Measurements from ENCODE around the gene CRHR2. TPM values are rescaled to one million over a fixed set of nuclear protein-coding genes. Genes with fewer than 3 reads are reported as not detected.

Gene CRHR2
- total RNA-seq, 1 experiment from 2014 or later = not detected

- no peak overlapping the region for H3K27ac ChIP-seq (ENCODE audit: low read length)
- H3K9me3 ChIP-seq (ENCODE audit: low read length) = no peaks in the 10 kb centered on the region
Measured at GRCh38 chr7:30661926-30662325, 20.3 kb downstream of the CRHR2 start.

GRCh38 chr7:30660331-30661255 lies 21.7 kb downstream of the CRHR2 start:
- Histone ChIP-seq H3K27me3 (ENCODE audit: low read length) (no peaks in the 10 kb centered on the region), H3K27ac (ENCODE audit: low read length) (no peak overlapping the region), H3K9me2 (replicated peaks; ENCODE audit: insufficient read depth, low read length) (no peaks in the 10 kb centered on the region), H3K4me1 (ENCODE audit: low read length) (no peaks in the 10 kb centered on the region), H4K20me1 (ENCODE audit: insufficient read depth, low read depth, low read length) (0 out of 2 replicates have a peak, but pooled peaks cover 3% of the 10 kb centered on the region), H3K9me3 (ENCODE audit: low read length) (no peaks in the 10 kb centered on the region), H2AFZ (ENCODE audit: low read length) (no peak overlapping the region), H3K36me3 (ENCODE audit: insufficient read depth, low read length) (no peaks in the 10 kb centered on the region), H3K9ac (ENCODE audit: low read length) (no peak overlapping the region), H3K4me3 (ENCODE audit: low read length) (no peak overlapping the region), H3K4me2 (ENCODE audit: low read depth, low read length, poor library complexity, severe bottlenecking) (no peak overlapping the region), H3K79me2 (ENCODE audit: low read length) (no peaks in the 10 kb centered on the region)
- DNase-seq = no peak

More at GRCh38 chr7:30661926-30662325, 20.3 kb downstream of the CRHR2 start:
- Histone ChIP-seq H3K27me3 (ENCODE audit: low read length) (no peaks in the 10 kb centered on the region), H3K4me3 (ENCODE audit: low read length) (no peak overlapping the region), H3K9me2 (replicated peaks; ENCODE audit: insufficient read depth, low read length) (no peaks in the 10 kb centered on the region), H3K9ac (ENCODE audit: low read length) (no peak overlapping the region), H4K20me1 (ENCODE audit: insufficient read depth, low read depth, low read length) (no peaks in the 10 kb centered on the region), H3K4me2 (ENCODE audit: low read depth, low read length, poor library complexity, severe bottlenecking) (no peak overlapping the region), H2AFZ (ENCODE audit: low read length) (no peak overlapping the region), H3K4me1 (ENCODE audit: low read length) (no peaks in the 10 kb centered on the region), H3K36me3 (ENCODE audit: insufficient read depth, low read length) (no peaks in the 10 kb centered on the region), H3K79me2 (ENCODE audit: low read length) (no peaks in the 10 kb centered on the region)
- DNase-seq = no peak

GRCh38 chr7:30659312-30659711 lies 22.9 kb downstream of the CRHR2 start:
- no peaks in the 10 kb centered on the region for H3K9me3 ChIP-seq (ENCODE audit: low read length)
- no peak overlapping the region for H3K9ac ChIP-seq (ENCODE audit: low read length)
- DNase-seq = no peak
- no peaks in the 10 kb centered on the region for H3K4me1 ChIP-seq (ENCODE audit: low read length)
- no peak overlapping the region for H3K4me3 ChIP-seq (ENCODE audit: low read length)
- no peaks in the 10 kb centered on the region for H3K9me2 ChIP-seq (replicated peaks; ENCODE audit: insufficient read depth, low read length)
- 0 out of 2 replicates have a peak, but pooled peaks cover 3% of the 10 kb centered on the region for H4K20me1 ChIP-seq (ENCODE audit: insufficient read depth, low read depth, low read length)
- H3K27ac ChIP-seq (ENCODE audit: low read length) = no peak overlapping the region
- H3K36me3 ChIP-seq (ENCODE audit: insufficient read depth, low read length) = no peaks in the 10 kb centered on the region
- H3K79me2 ChIP-seq (ENCODE audit: low read length) = no peaks in the 10 kb centered on the region
- no peaks in the 10 kb centered on the region for H3K27me3 ChIP-seq (ENCODE audit: low read length)
- no peak overlapping the region for H2AFZ ChIP-seq (ENCODE audit: low read length)
- no peak overlapping the region for H3K4me2 ChIP-seq (ENCODE audit: low read depth, low read length, poor library complexity, severe bottlenecking)

GRCh38 chr7:30658479-30659074 lies 23.7 kb downstream of the CRHR2 start:
- no peaks in the 10 kb centered on the region for H3K9me2 ChIP-seq (replicated peaks; ENCODE audit: insufficient read depth, low read length)
- DNase-seq = no peak
- no peak overlapping the region for H3K4me2 ChIP-seq (ENCODE audit: low read depth, low read length, poor library complexity, severe bottlenecking)
- H2AFZ ChIP-seq (ENCODE audit: low read length) = no peak overlapping the region
- H3K79me2 ChIP-seq (ENCODE audit: low read length) = no peaks in the 10 kb centered on the region
- H3K9ac ChIP-seq (ENCODE audit: low read length) = no peak overlapping the region
- H3K9me3 ChIP-seq (ENCODE audit: low read length) = no peaks in the 10 kb centered on the region
- 0 out of 2 replicates have a peak, but pooled peaks cover 3% of the 10 kb centered on the region for H4K20me1 ChIP-seq (ENCODE audit: insufficient read depth, low read depth, low read length)
- H3K4me3 ChIP-seq (ENCODE audit: low read length) = no peak overlapping the region
- no peaks in the 10 kb centered on the region for H3K36me3 ChIP-seq (ENCODE audit: insufficient read depth, low read length)
- no peaks in the 10 kb centered on the region for H3K4me1 ChIP-seq (ENCODE audit: low read length)
- no peak overlapping the region for H3K27ac ChIP-seq (ENCODE audit: low read length)
- no peaks in the 10 kb centered on the region for H3K27me3 ChIP-seq (ENCODE audit: low read length)

- Histone ChIP-seq H4K20me1 (ENCODE audit: insufficient read depth, low read depth, low read length) (0 out of 2 replicates have a peak, but pooled peaks cover 3% of the 10 kb centered on the region), H3K4me1 (ENCODE audit: low read length) (no peaks in the 10 kb centered on the region), H3K27ac (ENCODE audit: low read length) (no peak overlapping the region), H3K4me2 (ENCODE audit: low read depth, low read length, poor library complexity, severe bottlenecking) (no peak overlapping the region), H2AFZ (ENCODE audit: low read length) (no peak overlapping the region), H3K79me2 (ENCODE audit: low read length) (no peaks in the 10 kb centered on the region), H3K9me2 (replicated peaks; ENCODE audit: insufficient read depth, low read length) (no peaks in the 10 kb centered on the region), H3K36me3 (ENCODE audit: insufficient read depth, low read length) (no peaks in the 10 kb centered on the region), H3K27me3 (ENCODE audit: low read length) (no peaks in the 10 kb centered on the region), H3K9ac (ENCODE audit: low read length) (no peak overlapping the region), H3K4me3 (ENCODE audit: low read length) (no peak overlapping the region), H3K9me3 (ENCODE audit: low read length) (no peaks in the 10 kb centered on the region)
- DNase-seq = no peak
Measured at GRCh38 chr7:30657131-30657530, 25.1 kb downstream of the CRHR2 start.

GRCh38 chr7:30656006-30656957 lies 26.0 kb downstream of the CRHR2 start:
- Histone ChIP-seq H3K36me3 (ENCODE audit: insufficient read depth, low read length) (no peaks in the 10 kb centered on the region), H3K4me3 (ENCODE audit: low read length) (no peak overlapping the region), H3K9ac (ENCODE audit: low read length) (no peak overlapping the region), H2AFZ (ENCODE audit: low read length) (no peak overlapping the region), H4K20me1 (ENCODE audit: insufficient read depth, low read depth, low read length) (0 out of 2 replicates have a peak, but pooled peaks cover 3% of the 10 kb centered on the region), H3K9me3 (ENCODE audit: low read length) (no peaks in the 10 kb centered on the region), H3K27me3 (ENCODE audit: low read length) (no peaks in the 10 kb centered on the region), H3K4me1 (ENCODE audit: low read length) (no peaks in the 10 kb centered on the region), H3K27ac (ENCODE audit: low read length) (no peak overlapping the region), H3K4me2 (ENCODE audit: low read depth, low read length, poor library complexity, severe bottlenecking) (no peak overlapping the region), H3K9me2 (replicated peaks; ENCODE audit: insufficient read depth, low read length) (no peaks in the 10 kb centered on the region), H3K79me2 (ENCODE audit: low read length) (no peaks in the 10 kb centered on the region)
- DNase-seq = no peak

GRCh38 chr7:30655096-30655970 lies 26.9 kb downstream of the CRHR2 start:
- no peaks in the 10 kb centered on the region for H3K4me1 ChIP-seq (ENCODE audit: low read length)

More at GRCh38 chr7:30655096-30655970, 26.9 kb downstream of the CRHR2 start:
- H3K9me2 ChIP-seq (replicated peaks; ENCODE audit: insufficient read depth, low read length) = no peaks in the 10 kb centered on the region
- no peaks in the 10 kb centered on the region for H3K36me3 ChIP-seq (ENCODE audit: insufficient read depth, low read length)
- H3K27ac ChIP-seq (ENCODE audit: low read length) = no peak overlapping the region
- no peak overlapping the region for H2AFZ ChIP-seq (ENCODE audit: low read length)
- no peaks in the 10 kb centered on the region for H3K79me2 ChIP-seq (ENCODE audit: low read length)
- no peak overlapping the region for H3K9ac ChIP-seq (ENCODE audit: low read length)
- H3K27me3 ChIP-seq (ENCODE audit: low read length) = no peaks in the 10 kb centered on the region
- no peaks in the 10 kb centered on the region for H3K9me3 ChIP-seq (ENCODE audit: low read length)
- H3K4me2 ChIP-seq (ENCODE audit: low read depth, low read length, poor library complexity, severe bottlenecking) = no peak overlapping the region
- H3K4me3 ChIP-seq (ENCODE audit: low read length) = no peak overlapping the region
- DNase-seq = no peak
- H4K20me1 ChIP-seq (ENCODE audit: insufficient read depth, low read depth, low read length) = 0 out of 2 replicates have a peak, but pooled peaks cover 3% of the 10 kb centered on the region
